Panc1 (cell line): ENCODE data around the gene FAM81A. TPM values are rescaled to one million over a fixed set of nuclear protein-coding genes. Genes with fewer than 3 reads are reported as not detected.

Experiments used
- ATAC-seq: fragments of 200-7000 bp; cut with Tn5 transposase; 2 replicates; pipeline ENCODE4 v1.9.1; 2020; ENCODE audit warnings: mild to moderate bottlenecking, moderate library complexity
- BruUV-seq: library from RNA; stranded (reverse); fragments of 400-500 nt; replicated peaks from 2 replicates; lab custom pipeline; 2021; lab: Mats Ljungman, UMichigan
- CTCF ChIA-PET: fragments of 300-600 bp; sonication (Branson Sonifier 250); formaldehyde crosslinking; loops from one replicate; lab custom pipeline; 2022; ENCODE audit warnings: antibody characterized with exemption; lab: Charles Lee
- POLR2A ChIA-PET: fragments of 300-600 bp; sonication (Branson Sonifier 250); formaldehyde crosslinking; loops from one replicate; lab custom pipeline; 2022; ENCODE audit warnings: antibody characterized with exemption; lab: Charles Lee
- DNase-seq: peaks from one replicate; pipeline ENCODE4 v3.0.0-alpha.2; 2010; ENCODE audit warnings: low read depth, low spot score
- H3K27ac ChIP-seq: 2 replicates; pipeline ENCODE4 v1.5.1; 2011; ENCODE audit warnings: mild to moderate bottlenecking, low read length, inconsistent platforms
- H3K27me3 ChIP-seq: fragments of 200-500 bp; sonication (Bioruptor generic); 2 replicates; pipeline ENCODE4 v1.6.0; 2014; ENCODE audit warnings: low read length, inconsistent platforms; ENCODE audit not compliant: control insufficient read depth, insufficient read depth
- H3K36me3 ChIP-seq: fragments of 200-500 bp; sonication (Bioruptor generic); 2 replicates; pipeline ENCODE4 v1.5.1; 2014; ENCODE audit warnings: inconsistent platforms, mild to moderate bottlenecking, low read length, moderate library complexity; ENCODE audit not compliant: control insufficient read depth, insufficient read depth
- H3K4me1 ChIP-seq: 2 replicates; pipeline ENCODE4 v1.5.1; 2011; ENCODE audit warnings: inconsistent platforms, mild to moderate bottlenecking, low read length, moderate library complexity; ENCODE audit not compliant: control insufficient read depth, insufficient read depth
- H3K4me3 ChIP-seq, 2 experiments: 2 replicates each; pipeline ENCODE4 v1.5.1; 2011 to 2012; ENCODE audit warnings: low read depth in 2 of 2, low read length in 2 of 2, mild to moderate bottlenecking in 2 of 2, inconsistent platforms in 1 of 2, moderate library complexity in 1 of 2
- H3K9me3 ChIP-seq: fragments of 200-500 bp; sonication (Bioruptor generic); 2 replicates; pipeline ENCODE4 v1.5.1; 2014; ENCODE audit warnings: low read depth, mild to moderate bottlenecking, inconsistent platforms, low read length, moderate library complexity; ENCODE audit not compliant: control insufficient read depth, insufficient read depth
- CTCF ChIP-seq: fragments of 450-650 bp; IDR thresholded peaks from 2 replicates; pipeline ENCODE4 v1.5.1; 2017; ENCODE audit warnings: mild to moderate bottlenecking
- POLR2AphosphoS5 ChIP-seq: IDR thresholded peaks from 2 replicates; pipeline ENCODE4 v1.6.1; 2012; ENCODE audit warnings: mild to moderate bottlenecking, low read depth, low read length, moderate library complexity
- REST ChIP-seq, 2 experiments: IDR thresholded peaks; 2 replicates each; pipeline ENCODE4 v1.6.1; 2011 to 2012; ENCODE audit warnings: low read depth in 2 of 2, control low read depth in 1 of 2, low read length in 1 of 2, mild to moderate bottlenecking in 1 of 2, moderate library complexity in 1 of 2; ENCODE audit not compliant: insufficient read depth in 1 of 2
- SIN3A ChIP-seq: IDR thresholded peaks from 2 replicates; pipeline ENCODE4 v1.6.1; 2012; ENCODE audit warnings: low read depth, mild to moderate bottlenecking, low read length, moderate library complexity, borderline replicate concordance; ENCODE audit not compliant: insufficient read depth
- TCF7L2 ChIP-seq: IDR thresholded peaks from 2 replicates; pipeline ENCODE4 v1.6.1; 2011; ENCODE audit warnings: mild to moderate bottlenecking, low read depth, low read length, inconsistent platforms
- in situ Hi-C: cut with HindIII; loops from 2 replicates; pipeline ENCODE4 v1.10.0; 2016; ENCODE audit warnings: low sequenced_read_pairs, low pct_unique_long_range_greater_than_20kb
- intact Hi-C: fragments of 100-400 bp; cut with micrococcal nuclease; formaldehyde crosslinking; loops from one replicate; pipeline ENCODE4 v1.10.0; 2022; ENCODE audit not compliant: unreplicated experiment
- total RNA-seq: library from RNA; stranded (reverse); gene quantifications from one replicate; pipeline ENCODE4 v1.2.1, GENCODE V29; 2021; ENCODE audit not compliant: unreplicated experiment

FAM81A gene
- total RNA-seq, 1 experiment from 2014 or later: 7.3 TPM

- ATAC-seq: no peak
- ChIA-PET CTCF (no interaction called here), POLR2A (interaction anchor here (0.6 kb wide), 1 partner anchor 1456 kb away, joined by 3 read pairs; no protein-coding TSS in a partner anchor)
- Histone ChIP-seq H3K4me3 (no peak overlapping the region), H3K27me3 (no peaks in the 10 kb centered on the region), H3K36me3 (no peaks in the 10 kb centered on the region), H3K4me1 (no peaks in the 10 kb centered on the region), H3K27ac (no peak overlapping the region), H3K9me3 (peaks cover 4% of the 10 kb centered on the region; the same call in 1 of the 2 replicates)
- BruUV-seq: no TSS peak
- intact Hi-C loops: no loop called here
- DNase-seq: no peak
- TF ChIP-seq REST (IDR thresholded peaks at IDR 0.05; ENCODE audit: insufficient read depth in 1 of 2, low read depth in 2 of 2, low read length in 1 of 2): no peak
- no peak for TF ChIP-seq TCF7L2
- TF ChIP-seq POLR2AphosphoS5: no peak
- TF ChIP-seq CTCF: no peak
- no peak for TF ChIP-seq SIN3A
- in situ Hi-C loops: no loop called here
Observed at GRCh38 chr15:59565299-59565698, 127.3 kb downstream of the FAM81A start.

GRCh38 chr15:59567324-59567723, 129.3 kb downstream of the FAM81A start:
- in situ Hi-C loops: no loop called here
- H3K27ac ChIP-seq: no peak overlapping the region
- POLR2A ChIA-PET: no interaction called here

More at GRCh38 chr15:59567324-59567723, 129.3 kb downstream of the FAM81A start:
- peaks cover 4% of the 10 kb centered on the region; the same call in 1 of the 2 replicates for H3K9me3 ChIP-seq
- H3K4me3 ChIP-seq: no peak overlapping the region
- TF ChIP-seq TCF7L2: no peak
- TF ChIP-seq REST (IDR thresholded peaks at IDR 0.05; ENCODE audit: insufficient read depth in 1 of 2, low read depth in 2 of 2, low read length in 1 of 2): no peak
- TF ChIP-seq CTCF: no peak
- no peak for TF ChIP-seq POLR2AphosphoS5
- no peak for TF ChIP-seq SIN3A
- no peaks in the 10 kb centered on the region for H3K36me3 ChIP-seq
- BruUV-seq: no TSS peak
- no peaks in the 10 kb centered on the region for H3K4me1 ChIP-seq
- H3K27me3 ChIP-seq: no peaks in the 10 kb centered on the region
- intact Hi-C loops: no loop called here
- ATAC-seq (no peak), DNase-seq (no peak)
- CTCF ChIA-PET: no interaction called here
